ENCODE results near the gene PYDC2.

PYDC2 gene

DNA sequence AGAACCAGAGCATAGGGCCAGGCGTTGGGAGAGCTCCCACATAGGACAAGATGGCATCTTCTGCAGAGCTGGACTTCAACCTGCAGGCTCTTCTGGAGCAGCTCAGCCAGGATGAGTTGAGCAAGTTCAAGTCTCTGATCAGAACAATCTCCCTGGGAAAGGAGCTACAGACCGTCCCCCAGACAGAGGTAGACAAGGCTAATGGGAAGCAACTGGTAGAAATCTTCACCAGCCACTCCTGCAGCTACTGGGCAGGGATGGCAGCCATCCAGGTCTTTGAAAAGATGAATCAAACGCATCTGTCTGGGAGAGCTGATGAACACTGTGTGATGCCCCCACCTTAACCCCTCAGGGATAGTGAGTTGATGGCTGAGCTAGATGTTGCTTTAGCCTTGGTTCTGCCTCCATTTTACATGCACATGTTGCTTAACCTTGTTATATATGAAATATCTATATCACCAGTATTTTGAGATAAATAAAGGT, at the start of gene PYDC2:
PYDC2 (plus strand) TSS at position 51 of the 483 bp plus-strand sequence; CDS start at position 51, 0 bp downstream.
- DNase-seq, result no peak

DNA sequence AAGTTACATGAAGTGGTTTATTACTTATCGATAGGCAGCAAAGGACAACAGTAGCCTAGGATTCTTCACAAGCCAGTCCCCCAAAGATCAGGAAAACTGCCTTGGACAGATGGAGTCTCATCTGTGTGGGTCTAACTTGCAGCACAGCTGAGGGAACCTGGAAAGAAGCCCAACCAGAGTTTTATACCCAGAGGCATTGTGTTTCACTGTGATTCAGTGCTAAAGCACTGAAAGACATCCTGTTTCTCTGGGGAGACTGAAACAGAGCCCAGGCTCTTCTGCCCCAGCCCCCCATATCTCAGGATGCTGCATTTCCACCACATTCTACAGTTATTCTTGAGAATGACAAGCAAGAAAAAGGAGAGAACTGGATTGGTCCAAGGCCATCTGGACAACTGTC, 48.2 kb upstream of the PYDC2 start:
- no peak for DNase-seq

DNA sequence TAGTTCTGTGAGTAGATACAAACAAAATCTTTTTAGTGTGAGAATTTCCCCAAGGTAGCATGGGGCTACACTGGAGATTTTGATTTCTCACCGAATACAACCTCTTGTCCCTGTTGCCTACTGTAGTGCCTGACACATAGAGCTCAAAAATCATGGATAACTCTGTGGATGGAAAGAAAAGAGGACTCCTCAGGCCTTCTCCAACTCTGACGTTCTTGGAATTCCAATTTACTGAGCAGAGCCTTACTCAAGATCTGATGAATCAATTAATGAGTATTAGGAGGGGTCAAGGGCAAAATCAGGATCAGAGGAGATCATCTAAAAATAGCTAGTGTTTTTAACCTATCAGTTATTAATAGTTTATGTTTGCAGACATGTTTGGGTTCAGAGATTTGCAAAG, 46.7 kb upstream of the PYDC2 start:
- DNase-seq, result no peak

DNA sequence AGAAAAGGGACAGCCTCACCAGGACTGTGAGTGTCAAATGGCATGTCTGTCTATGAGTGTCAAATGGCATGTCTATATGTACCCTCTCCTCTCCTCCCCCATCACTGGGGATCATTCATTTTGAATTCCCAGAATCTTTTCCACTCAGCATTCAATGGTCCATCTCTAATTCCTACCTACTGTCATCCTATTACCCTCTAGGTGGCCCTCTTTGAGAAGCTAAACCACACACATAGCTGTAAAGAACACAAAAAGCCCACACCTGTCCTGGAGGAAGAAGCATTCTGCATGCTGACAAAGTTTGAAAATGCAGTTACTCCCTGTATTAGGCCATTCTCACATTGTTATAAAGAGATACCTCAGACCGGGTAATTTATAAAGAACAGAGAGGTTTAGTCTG, 46.2 kb upstream of the PYDC2 start:
- DNase-seq, result no peak

DNA sequence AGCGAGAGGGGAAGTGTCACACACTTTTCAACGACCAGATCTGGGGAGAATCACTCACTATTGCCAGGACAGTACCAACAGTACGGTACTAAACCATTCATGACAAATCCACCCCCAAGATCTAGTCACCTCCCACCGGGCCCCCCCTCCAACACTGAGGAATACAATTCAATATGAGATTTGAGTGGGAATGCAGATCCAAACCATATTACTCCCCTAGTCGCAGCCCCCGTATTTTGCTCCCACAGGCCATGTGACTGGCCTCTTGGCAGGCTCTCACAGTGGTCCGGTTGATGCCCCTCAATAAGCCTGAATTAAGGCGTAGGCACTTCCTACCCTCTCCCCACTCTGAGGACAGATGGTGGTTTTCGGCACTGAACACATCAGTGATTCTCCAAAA, 45.4 kb upstream of the PYDC2 start:
- DNase-seq, result no peak

DNA sequence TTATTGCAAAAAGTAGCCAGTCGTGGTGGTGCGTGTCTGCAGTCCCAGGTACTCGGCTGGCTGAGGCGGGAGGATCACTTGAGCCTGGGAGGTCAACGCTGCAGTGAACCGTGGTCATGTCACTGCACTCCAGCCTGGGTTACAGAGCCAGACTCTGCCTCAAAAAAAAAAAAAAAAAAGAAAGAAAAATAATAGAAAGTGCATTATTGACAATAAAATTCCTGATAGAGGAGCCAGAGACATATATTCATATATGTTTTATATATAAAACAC, 43.6 kb upstream of the PYDC2 start:
- no peak for DNase-seq

DNA sequence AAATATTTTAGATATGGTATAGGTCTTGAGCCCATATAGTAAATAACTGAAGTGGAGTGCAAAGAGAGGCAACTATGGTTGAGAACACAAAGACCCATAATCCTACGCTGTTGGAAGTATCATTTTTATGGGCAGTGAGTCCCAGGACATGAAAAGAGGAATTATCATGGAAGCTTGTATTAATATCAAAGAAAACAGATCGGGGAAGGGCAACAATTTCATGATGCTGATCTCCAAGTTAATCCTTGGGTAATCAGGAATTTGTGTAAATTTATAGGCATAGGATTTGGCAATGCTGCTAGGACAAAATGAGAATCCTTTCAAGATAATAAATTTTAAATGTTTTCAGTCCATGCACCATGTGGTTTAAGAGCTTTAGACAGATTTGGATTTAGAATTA, 40.2 kb upstream of the PYDC2 start:
- DNase-seq, result no peak

DNA sequence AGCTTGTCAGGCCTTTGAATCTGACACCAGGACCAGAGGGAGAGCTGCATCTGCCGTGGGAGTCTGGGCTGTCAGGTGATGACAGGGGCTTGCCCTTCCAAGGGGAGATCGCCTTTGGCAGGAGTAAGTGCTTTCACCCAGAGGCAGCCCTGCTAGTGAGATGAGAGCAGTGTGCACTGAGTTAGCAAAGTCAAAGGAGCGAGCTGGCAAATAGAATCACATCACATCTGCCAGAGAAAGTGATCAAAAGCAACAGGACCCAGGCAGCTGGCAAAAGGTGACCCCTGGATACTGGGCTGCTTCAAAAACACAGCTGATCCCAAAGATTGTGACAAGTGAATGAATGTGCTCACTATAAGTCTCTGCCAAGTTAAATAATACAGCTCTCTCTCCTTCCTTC, 36.1 kb upstream of the PYDC2 start:
- no peak for DNase-seq

DNA sequence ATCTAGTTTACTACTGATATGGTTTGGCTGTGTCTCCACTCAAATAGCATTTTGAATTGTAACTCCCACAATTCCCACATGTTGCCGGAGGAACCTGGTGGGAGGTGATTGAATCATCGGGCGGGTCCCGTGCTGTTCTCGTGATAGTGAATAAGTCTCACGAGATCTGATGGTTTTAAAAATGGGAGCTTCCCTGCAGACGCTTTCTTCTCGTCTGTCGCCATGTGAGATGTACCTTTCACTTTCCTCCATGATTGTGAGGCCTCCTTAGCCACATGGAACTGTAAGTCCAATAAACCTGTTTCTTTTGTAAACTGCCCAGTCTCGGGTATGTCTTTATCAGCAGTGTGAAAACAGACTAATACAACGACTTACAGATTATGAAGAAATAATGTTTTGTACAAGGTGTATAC, 35.6 kb upstream of the PYDC2 start:
- DNase-seq, result no peak

DNA sequence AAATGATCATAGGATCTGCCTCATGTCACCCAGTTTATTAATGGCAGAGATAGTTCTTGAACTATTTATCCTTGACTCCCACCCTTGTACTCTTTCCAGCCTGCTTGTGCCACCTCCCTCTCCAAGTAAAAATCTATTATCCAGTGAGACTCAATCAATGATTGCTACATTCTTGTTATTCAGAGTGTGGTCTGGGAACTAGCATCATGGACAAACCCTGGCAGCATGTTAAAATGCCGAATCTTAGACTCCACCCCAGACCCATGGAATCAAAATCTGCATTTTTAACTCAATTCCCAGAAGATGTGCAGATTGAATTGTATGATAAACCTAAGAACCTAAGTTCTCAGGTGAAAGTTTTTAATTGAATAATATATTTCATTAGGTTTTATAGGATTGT, 34.7 kb upstream of the PYDC2 start:
- DNase-seq, result no peak

DNA sequence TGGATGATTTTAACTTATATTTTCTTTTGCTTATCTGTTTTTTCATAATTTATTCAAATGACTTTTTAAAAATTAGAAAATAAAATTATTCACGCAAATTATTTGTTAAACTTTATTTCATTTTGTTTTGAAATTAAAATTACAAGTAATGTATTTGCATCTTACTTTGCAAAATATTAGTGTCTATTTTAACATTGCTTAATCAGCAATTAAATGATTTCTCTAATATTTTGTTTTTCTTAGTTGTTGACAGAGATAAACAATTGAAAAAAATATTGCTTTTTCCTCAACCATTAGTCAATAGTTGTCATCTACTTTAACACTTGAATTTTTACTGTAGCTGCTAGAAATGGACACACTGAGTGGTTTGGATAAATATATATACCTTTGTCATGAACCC, 32.8 kb upstream of the PYDC2 start:
- DNase-seq, result no peak

DNA sequence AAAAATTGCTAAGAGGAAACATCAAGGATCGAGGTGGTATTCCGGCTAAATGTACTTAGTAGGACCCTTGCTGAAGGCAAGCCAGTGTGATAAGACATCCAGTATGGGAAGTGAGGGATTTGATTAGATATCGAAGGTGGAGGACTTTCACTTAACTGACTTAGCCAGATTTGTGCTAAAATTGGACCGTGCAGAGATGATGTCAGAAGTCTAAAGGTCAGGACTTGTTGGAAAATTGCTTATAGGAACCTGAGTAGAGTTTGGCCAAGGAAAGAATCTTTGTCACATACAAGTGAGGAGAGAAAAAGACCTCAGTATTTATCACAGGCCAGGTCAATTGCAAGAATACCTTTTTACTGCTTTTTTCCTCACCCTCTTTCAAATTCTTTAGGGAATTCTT, 30.9 kb upstream of the PYDC2 start:
- DNase-seq, result no peak

DNA sequence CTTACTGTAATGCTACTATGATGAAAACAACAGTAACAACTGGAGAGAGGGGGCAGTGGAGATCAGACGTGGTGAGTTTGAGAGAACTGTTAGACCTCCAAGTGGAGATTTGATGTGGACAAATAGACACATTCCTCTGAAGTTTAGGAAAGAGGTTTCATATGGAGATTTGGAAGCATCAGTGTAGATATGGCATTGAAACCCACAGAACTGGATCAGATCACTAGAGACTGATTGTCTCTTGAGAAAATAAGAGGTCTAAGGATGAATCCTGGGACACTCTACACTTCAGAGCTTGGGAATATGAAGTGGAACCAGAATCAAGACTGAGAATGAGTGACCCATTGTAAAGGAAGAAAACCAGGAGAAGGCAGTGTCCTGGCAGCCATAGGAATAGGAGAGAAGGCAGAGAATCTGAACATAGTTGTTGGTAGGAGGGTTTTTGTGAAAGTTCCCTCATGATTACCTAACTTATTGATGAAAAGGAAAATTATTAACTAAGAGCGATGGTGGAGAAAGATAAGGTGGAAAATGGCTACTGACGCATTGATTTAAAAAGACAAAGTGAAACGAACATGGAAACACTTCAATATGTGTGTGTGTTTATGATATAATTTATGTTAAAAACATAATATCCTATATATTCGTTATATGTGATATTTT, 29.7 kb upstream of the PYDC2 start:
- DNase-seq, result no peak

DNA sequence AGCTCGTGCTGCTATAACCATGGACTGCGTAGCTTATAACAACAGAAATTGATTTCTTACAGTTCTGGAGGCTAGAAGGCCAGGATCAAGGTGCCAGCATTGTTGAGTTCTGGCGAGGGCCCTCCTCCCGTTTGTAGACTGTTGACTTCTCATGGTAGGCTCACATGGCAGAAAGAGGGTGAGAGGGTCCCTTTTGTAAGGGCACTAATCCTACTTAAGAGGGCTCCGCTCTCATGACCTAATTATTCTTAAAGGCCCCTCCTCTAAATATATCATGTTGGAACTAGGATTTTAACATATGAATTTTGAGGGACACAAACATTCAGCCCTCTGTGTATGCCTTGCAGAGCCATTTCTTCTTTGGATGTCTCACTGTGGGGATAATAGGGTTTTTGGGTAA, 28.8 kb upstream of the PYDC2 start:
- DNase-seq, result no peak

DNA sequence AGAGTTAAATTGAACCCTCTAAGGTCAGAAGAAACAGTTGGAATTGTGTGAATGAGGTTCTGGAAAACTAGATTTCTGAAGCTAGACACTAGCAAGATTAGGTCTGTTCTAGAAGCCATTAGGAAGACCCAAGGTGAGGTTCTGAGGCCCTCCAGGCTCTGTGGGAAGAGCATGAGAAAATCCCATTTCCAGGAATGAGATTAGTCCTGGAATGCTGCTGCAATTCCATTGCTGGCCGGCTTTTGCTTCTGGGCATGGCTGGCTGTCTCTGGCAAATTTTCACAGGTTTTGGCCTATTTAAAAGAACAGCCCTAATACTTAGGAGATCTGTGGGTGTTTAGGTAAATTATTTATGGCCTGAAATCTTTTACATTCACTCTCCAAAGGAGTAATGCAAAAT, 26.9 kb upstream of the PYDC2 start:
- DNase-seq, result no peak

DNA sequence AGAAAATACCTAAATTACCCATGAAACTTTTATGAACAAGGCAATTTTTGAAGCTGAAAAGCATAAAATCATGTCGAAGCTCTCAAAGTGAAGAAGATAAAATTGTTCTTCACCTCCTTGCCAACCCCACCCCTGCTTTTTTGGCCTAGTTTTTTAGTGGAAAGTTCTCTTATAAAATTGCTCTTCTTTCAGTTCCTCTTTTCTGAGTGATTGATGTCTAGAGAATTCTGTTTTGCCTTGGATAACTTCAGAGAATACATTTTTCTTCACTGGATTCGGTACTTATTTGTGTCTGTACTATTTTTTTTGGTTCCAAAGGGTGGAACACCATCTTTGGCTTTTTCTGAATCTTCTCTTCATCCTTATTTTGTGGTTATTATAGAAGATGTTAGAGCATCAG, 25.0 kb upstream of the PYDC2 start:
- DNase-seq, result no peak

DNA sequence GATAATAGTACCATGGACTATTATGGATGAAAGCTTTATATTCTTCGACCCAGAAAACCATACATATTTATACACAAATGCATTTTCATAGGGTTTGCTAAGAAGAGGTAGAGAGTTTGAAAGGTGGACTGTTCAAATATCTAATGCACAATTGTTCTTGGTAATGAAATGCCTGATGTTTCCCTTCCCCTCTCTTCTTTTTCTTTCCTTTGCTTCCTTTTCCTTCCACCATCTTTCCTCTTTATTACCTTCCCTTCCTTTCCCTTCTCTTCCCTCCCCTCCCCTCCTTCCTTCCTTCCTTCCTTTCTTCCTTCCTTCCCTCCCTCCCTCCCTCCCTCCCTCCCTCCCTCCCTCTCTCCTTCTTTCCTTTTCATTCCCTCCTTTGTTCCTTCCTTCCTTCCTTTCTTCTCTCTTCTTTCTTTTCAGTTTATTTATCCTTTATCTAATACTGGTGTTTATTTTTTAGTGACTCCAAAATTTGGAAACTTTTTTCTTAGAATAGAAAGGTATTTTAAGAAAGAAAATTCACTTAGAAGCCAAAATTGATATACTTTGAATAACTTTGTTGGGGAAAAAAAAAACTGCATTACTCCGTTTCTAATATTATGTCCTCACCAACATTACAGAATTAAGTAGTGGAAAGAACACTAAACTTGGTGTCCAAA, 22.7 kb upstream of the PYDC2 start:
- DNase-seq, result no peak

DNA sequence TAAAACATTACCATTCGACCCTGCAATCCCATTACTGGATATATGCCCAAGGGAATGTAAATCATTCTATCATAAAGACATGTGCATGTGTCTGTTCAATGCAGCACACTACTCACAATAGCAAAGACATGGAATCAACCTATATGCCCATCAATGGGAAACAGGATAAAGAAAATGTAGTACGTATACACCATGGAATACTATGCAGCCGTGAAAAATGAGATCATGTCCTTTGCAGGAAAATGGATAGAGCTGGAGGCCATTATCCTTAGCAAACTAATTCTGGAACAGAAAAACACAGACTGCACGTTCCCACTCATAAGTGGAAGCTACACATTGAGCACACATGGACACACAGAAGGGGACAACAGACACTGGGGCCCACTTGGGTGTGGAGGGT, 20.4 kb upstream of the PYDC2 start:
- DNase-seq, result no peak

DNA sequence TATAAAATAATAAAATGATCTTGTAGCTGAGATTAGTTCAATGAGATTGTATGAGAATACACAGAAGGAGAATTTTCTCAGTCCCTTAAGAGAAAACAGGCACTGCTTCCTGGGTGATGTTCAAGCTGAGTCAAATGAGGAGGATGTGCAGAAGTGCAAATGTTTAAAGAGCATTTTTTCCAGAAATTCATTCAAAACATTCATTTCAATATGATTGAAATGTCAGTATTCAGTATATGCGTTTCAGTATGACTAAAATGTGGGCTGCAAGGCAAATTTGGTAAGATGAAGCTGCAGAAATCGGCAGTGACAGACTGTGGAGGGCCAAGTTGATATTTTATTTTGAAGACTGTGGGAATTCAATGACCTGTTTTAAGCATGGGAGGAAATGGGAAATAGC, 19.3 kb upstream of the PYDC2 start:
- DNase-seq, result no peak

DNA sequence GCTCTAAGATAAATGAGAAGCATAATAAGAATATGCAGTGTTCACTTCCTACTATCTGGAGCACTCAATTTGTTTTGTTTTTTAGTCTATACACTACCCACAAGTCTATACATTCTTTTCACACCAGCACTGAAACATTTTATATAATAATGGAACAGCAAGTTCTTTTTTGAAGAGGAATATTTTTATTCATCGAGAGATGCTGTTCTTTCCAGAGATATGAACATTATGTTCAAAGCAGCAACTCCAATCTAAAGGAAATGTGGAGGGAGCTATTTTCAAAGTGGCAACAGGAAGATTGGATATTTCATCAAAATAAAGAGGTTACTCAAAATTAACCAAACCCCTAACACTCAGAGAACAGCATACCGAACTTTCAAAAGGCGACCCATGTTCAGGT, 16.4 kb upstream of the PYDC2 start:
- no peak for DNase-seq

DNA sequence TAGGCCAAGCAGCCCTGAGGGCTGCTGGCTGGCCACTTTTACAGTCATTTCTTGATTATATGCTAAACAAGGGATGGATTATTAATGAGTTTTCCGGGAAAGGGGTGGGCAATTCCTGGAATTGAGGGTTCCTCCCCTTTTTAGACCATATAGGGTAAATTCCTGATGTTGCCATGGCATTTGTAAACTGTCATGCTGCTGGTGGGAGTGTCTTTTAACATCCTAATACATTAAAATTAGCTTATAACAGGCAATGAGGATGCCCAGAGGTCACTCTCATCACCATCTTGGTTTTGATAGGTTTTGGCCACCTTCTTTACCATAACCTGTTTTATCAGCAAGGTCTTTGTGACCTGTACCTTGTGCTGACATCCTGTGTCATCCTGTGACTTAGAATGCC, 11.7 kb upstream of the PYDC2 start:
- no peak for DNase-seq

DNA sequence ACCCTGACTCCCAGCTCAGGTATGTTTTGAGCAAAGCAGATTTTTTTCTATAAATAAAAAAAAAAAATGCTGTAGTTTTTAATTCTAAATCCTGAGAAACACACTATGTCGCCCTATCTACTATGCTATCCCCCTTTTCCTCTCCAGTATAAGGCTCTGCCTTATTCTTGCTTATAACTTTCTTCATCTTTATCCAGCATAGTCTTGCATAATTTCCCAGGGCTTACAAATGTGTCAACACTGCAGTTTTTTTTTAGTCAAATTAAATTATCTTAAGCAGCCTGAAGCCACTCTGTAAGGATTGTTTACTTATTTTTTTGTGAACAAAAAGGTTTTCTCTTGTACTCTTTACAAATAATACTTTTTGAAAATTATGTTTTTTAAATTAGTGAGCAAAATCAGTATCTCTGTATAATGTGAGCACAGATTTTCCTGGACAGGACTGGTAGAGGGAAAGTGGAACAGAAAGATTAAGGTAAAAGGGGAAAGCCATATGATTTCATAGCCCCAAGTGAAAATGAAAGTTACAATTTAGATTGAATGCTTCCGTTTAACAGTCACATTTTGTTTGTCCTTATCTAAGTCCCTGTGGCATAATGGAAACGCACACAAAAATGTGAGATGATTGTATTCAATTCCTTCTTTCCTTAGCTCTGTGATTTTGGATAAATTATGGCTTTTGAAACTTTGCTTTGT, 5.6 kb upstream of the PYDC2 start:
- no peak for DNase-seq

DNA sequence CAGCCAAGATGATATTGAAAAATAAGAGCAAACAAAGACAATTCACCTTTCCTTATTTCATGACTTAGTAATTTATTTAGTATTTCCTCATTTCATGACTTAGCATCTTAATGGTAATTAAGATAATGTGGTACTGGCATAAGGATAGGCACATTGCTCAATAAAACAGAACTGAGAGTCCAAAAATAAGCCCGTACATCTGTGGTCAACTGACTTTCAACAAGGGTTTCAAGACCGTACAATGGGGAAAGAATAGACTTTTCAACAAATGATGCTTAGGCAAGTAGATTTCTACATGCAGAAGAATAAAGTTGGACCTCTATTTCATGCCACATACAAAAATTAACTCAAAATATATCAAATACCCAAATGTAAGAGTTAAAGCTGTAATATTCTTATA, 603 bp upstream of the PYDC2 start:
- DNase-seq, result no peak

DNA sequence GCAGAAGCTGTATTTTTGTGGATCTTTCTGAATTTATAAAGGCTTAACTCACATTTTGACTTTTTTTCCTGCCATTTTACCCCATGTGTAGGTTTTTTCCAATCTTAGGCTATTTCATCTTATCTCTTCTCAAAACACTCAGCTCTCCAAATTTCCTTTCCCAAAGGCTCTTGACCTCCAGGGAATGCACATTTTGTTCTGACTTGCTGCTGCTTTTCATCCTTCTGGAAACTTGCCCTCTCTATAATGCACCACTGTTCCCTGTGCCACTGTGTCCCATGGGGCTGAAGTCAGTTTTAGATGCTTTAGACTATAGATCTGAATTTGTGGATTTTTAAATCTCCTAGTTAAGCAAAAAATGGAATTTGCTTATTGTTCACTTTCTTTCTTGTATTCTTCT, 9.1 kb downstream of the PYDC2 start:
- DNase-seq, result no peak

DNA sequence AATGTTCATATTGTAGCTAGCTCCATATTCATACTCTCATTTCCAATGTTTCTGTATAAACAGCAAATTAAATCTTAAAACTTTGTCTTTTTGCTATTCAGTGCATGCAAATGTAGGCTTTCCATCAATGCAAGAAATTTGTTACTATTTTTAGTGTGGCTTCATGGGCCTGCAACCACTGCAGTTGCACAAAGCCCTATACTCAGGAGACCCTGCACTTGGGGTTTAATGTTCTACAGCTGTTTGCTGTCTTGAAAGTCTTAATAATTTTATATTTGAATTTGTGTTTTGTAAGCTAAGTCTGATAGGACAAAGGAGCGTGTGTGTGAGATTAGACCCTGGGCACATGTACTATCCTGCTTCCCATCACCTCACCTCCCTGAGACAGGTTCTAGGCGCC, 9.6 kb downstream of the PYDC2 start:
- no peak for DNase-seq
